ENCODE measurements around the gene MACROD2.

GRCh38 chr20:14744723-14745122 lies 749.4 kb downstream of the MACROD2 start:
- no peak for TF ChIP-seq RCOR1 (IDR thresholded peaks at IDR 0.05; ENCODE audit: insufficient replicate concordance, low read length)
- TF ChIP-seq POLR2A (IDR thresholded peaks at IDR 0.05; ENCODE audit: low read depth, low read length) = no peak
- no peak for TF ChIP-seq BHLHE40 (IDR thresholded peaks at IDR 0.05; ENCODE audit: low read depth, low read length)
- TF ChIP-seq RAD21 (IDR thresholded peaks at IDR 0.05; ENCODE audit: low read length) = no peak

All from IMR-90 (cell line).